K562 (cell line): ENCODE data around the gene SLFN5. TPM values are rescaled to one million over a fixed set of nuclear protein-coding genes. Genes with fewer than 3 reads are reported as not detected.

Experiments
- ATAC-seq: fragments of 200-7000 bp; cut with Tn5 transposase; 3 replicates; pipeline ENCODE4 v1.9.1; 2020; ENCODE audit warnings: moderate library complexity
- BruUV-seq: library from RNA; stranded (reverse); fragments of 400-500 nt; replicated peaks from 2 replicates; lab custom pipeline; 2021; lab: Mats Ljungman, UMichigan
- CTCF ChIA-PET: fragments of 300-600 bp; formaldehyde crosslinking; extraction: SDS; loops from one replicate; lab custom pipeline; 2021; ENCODE audit warnings: low intra/inter-chr PET ratio; lab: Yijun Ruan, JAX
- POLR2A ChIA-PET: fragments of 300-600, 350-650 bp; sonication (Branson Sonifier 250); formaldehyde crosslinking; extraction: SDS; loops from one replicate; lab custom pipeline; 2021; ENCODE audit warnings: antibody characterized with exemption, inconsistent platforms; lab: Yijun Ruan, JAX
- DNase-seq, 4 experiments: peaks; one replicate each; pipeline versions ENCODE4 v3.0.0 to v3.0.0-alpha.2; 2011 to 2018; ENCODE audit warnings: low spot score in 3 of 4, mixed read lengths in 3 of 4; ENCODE audit errors: extremely low read depth in 1 of 4
- FAIRE-seq: peaks from 2 replicates; lab custom pipeline; 2011; peaks lifted over from hg19 to GRCh38; lab: Jason Lieb, UNC
- H2AFZ ChIP-seq: 2 replicates; pipeline ENCODE4 v1.6.0; 2011; ENCODE audit warnings: low read depth, low read length, control low read depth, inconsistent platforms
- H3K27ac ChIP-seq: fragments of 200-600 bp; 3 replicates; pipeline ENCODE4 v1.8.0; 2011; ENCODE audit warnings: low read depth, mild to moderate bottlenecking, control low read depth, inconsistent platforms, low read length, moderate library complexity, mixed read lengths; ENCODE audit errors: extremely low read depth
- H3K27me3 ChIP-seq, 2 experiments: fragments of 300-600 bp in 1 of 2; 2 replicates in 1 of 2; 3 replicates in 1 of 2; pipeline versions ENCODE4 v1.6.0 to v1.8.0; 2011; ENCODE audit warnings: inconsistent platforms in 2 of 2, low read length in 2 of 2, mild to moderate bottlenecking in 1 of 2, mixed read lengths in 1 of 2, moderate library complexity in 1 of 2; ENCODE audit not compliant: control insufficient read depth in 2 of 2, insufficient read depth in 2 of 2
- H3K36me3 ChIP-seq: fragments of 300-600 bp; 3 replicates; pipeline ENCODE4 v1.8.0; 2011; ENCODE audit warnings: mild to moderate bottlenecking, low read length, inconsistent platforms; ENCODE audit not compliant: control insufficient read depth, insufficient read depth
- H3K4me1 ChIP-seq, 2 experiments: fragments of 200-600 bp in 1 of 2; replicated peaks in 1 of 2; 2 replicates in 1 of 2; 3 replicates in 1 of 2; pipeline versions ENCODE4 v1.5.1 to v1.8.0; 2011; ENCODE audit warnings: inconsistent platforms in 2 of 2, low read length in 2 of 2, mild to moderate bottlenecking in 1 of 2, mixed read lengths in 1 of 2, moderate library complexity in 1 of 2; ENCODE audit not compliant: control insufficient read depth in 2 of 2, insufficient read depth in 2 of 2
- H3K4me2 ChIP-seq: 2 replicates; pipeline ENCODE4 v1.6.1; 2011; ENCODE audit warnings: low read length, control low read depth, inconsistent platforms, mixed read lengths; ENCODE audit not compliant: insufficient read depth
- H3K4me3 ChIP-seq: fragments of 200-600 bp; sonication (generic), shearing (Covaris generic); 2 replicates; pipeline ENCODE4 v1.5.1; 2016; ENCODE audit warnings: control low read depth, inconsistent platforms
- H3K79me2 ChIP-seq: fragments of 200-600 bp; 3 replicates; pipeline ENCODE4 v1.8.0; 2011; ENCODE audit warnings: low read length, inconsistent platforms; ENCODE audit not compliant: control insufficient read depth, insufficient read depth
- H3K9ac ChIP-seq, 2 experiments: 2 replicates each; pipeline versions ENCODE4 v1.6.0 to v1.6.1; 2011; ENCODE audit warnings: low read depth in 2 of 2, low read length in 2 of 2, control low read depth in 1 of 2, inconsistent platforms in 1 of 2, mild to moderate bottlenecking in 1 of 2, mixed read lengths in 1 of 2; ENCODE audit not compliant: insufficient read depth in 1 of 2
- H3K9me1 ChIP-seq: one replicate; pipeline ENCODE4 v1.6.0; 2011; ENCODE audit warnings: inconsistent platforms, mild to moderate bottlenecking, low read length, moderate library complexity; ENCODE audit not compliant: control insufficient read depth, insufficient read depth
- H3K9me3 ChIP-seq: replicated peaks from 2 replicates; pipeline ENCODE4 v1.5.1; 2011; ENCODE audit warnings: low read depth, low read length, inconsistent platforms; ENCODE audit not compliant: control insufficient read depth, insufficient read depth
- H4K20me1 ChIP-seq: replicated peaks from 2 replicates; pipeline ENCODE4 v1.6.1; 2011; ENCODE audit warnings: low read length, inconsistent platforms, mixed read lengths; ENCODE audit not compliant: control insufficient read depth, insufficient read depth
- HNRNPUL1 ChIP-seq: fragments of 200-400 bp; formaldehyde crosslinking; IDR thresholded peaks from 2 replicates; pipeline ENCODE4 v1.6.1; 2017; ENCODE audit warnings: low read length
- KDM5B ChIP-seq: fragments of 200-600 bp; sonication (generic); IDR thresholded peaks from 2 replicates; pipeline ENCODE4 v1.6.1; 2012; ENCODE audit warnings: low read depth, mild to moderate bottlenecking, moderate library complexity, low read length, control low read depth, inconsistent platforms; ENCODE audit not compliant: insufficient replicate concordance
- NFATC3 ChIP-seq: fragments of 450-650 bp; IDR thresholded peaks from 2 replicates; pipeline ENCODE4 v1.6.1; 2017; ENCODE audit warnings: mild to moderate bottlenecking
- PBX2 ChIP-seq, 2 experiments: IDR thresholded peaks in 1 of 2; conservative IDR thresholded peaks in 1 of 2; 2 replicates each; pipeline ENCODE4 v1.6.1; 2016; ENCODE audit warnings: low read depth in 2 of 2, mild to moderate bottlenecking in 1 of 2, missing compliant biosample characterization in 1 of 2, missing genetic modification characterization in 1 of 2, moderate library complexity in 1 of 2
- PPARD ChIP-seq: fragments of 250-450 bp; sonication (Bioruptor Pico); IDR thresholded peaks from 2 replicates; pipeline ENCODE4 v1.8.0; 2022; ENCODE audit warnings: inconsistent platforms, mild to moderate bottlenecking, moderate library complexity
- SIN3B ChIP-seq: fragments of 450-650 bp; IDR thresholded peaks from 2 replicates; pipeline ENCODE4 v1.6.1; 2017; ENCODE audit warnings: low read depth, mild to moderate bottlenecking, moderate library complexity
- TOE1 ChIP-seq, 2 experiments: fragments of 450-650 bp in 1 of 2; sonication (generic) in 1 of 2; formaldehyde crosslinking in 1 of 2; IDR thresholded peaks; 2 replicates each; pipeline versions ENCODE4 v1.7.1 to v1.8.0; 2016 to 2022; ENCODE audit warnings: borderline replicate concordance in 2 of 2, mild to moderate bottlenecking in 2 of 2, antibody characterized with exemption in 1 of 2, inconsistent platforms in 1 of 2, low read depth in 1 of 2, missing genetic modification reagents in 1 of 2, moderate library complexity in 1 of 2
- ZNF407 ChIP-seq: fragments of 450-650 bp; IDR thresholded peaks from 2 replicates; pipeline ENCODE4 v1.6.1; 2016; ENCODE audit warnings: low read depth
- ZNF766 ChIP-seq: fragments of 200-800 bp; sonication (Bioruptor generic); conservative IDR thresholded peaks from 2 replicates; pipeline ENCODE4 v1.6.1; 2016; ENCODE audit warnings: missing genetic modification characterization, missing compliant biosample characterization
- WGBS: fragments of 100-300 bp; shearing (Covaris generic); methylation state at CpG from one replicate; pipeline ENCODE4 v1.1.6; 2016; ENCODE audit warnings: low coverage, mixed read lengths; ENCODE audit not compliant: insufficient coverage; ENCODE audit errors: missing lambda C conversion rate; 5-methylcytosine and 5-hydroxymethylcytosine counted together
- in situ Hi-C: fragments of 300-500 bp; cut with MboI; formaldehyde crosslinking; loops from 4 replicates; pipeline ENCODE4 v1.15.0; 2018; ENCODE audit warnings: inconsistent platforms, mixed read lengths
- intact Hi-C: fragments of 100-400 bp; cut with micrococcal nuclease; formaldehyde crosslinking; loops from 2 replicates; pipeline ENCODE4 v1.14.2; 2022
- polyA plus RNA-seq, 8 experiments: library from polyadenylated mRNA; depleted of rRNA in 4 of 8; stranded (reverse) in 5 of 8; unstranded in 3 of 8; fragments of >200 nt; fragmentation: Nextera tagmentation in 2 of 8; fragmentation: Illumina TruSeq in 1 of 8; extraction: Ambion mirVana in 2 of 8; extraction: Trizol in 1 of 8; gene quantifications; 2 replicates each; pipeline versions ENCODE4 v1.2.1 to v1.2.3, GENCODE V29; 2011 to 2014; ENCODE audit warnings: inconsistent platforms in 1 of 8, missing spikeins in 1 of 8
- total RNA-seq, 7 experiments: library from RNA; depleted of rRNA in 6 of 7; stranded (reverse); fragments of >200 nt in 6 of 7; fragmentation: Illumina TruSeq in 2 of 7; extraction: Trizol in 2 of 7; gene quantifications; 2 replicates each; pipeline versions ENCODE4 v1.2.1 to v1.2.3, GENCODE V29; 2011 to 2021; ENCODE audit warnings: low replicate concordance in 1 of 7

SLFN5 gene
- total and polyA plus RNA-seq, 9 of the 15 experiments (the other 6 are each of a cell fraction or from before 2014, with no cell fraction given) = under 0.01 to 0.18 (median 0.04) TPM; not detected in 1

GRCh38 chr17:35236821-35237220, 6.1 kb upstream of the SLFN5 start:
- no peak for TF ChIP-seq ZNF407
- no peak for TF ChIP-seq ZNF766 (CRISPR knock-in tag)
- no peak for TF ChIP-seq HNRNPUL1
- no peak for TF ChIP-seq KDM5B
- no peak for TF ChIP-seq NFATC3
- TF ChIP-seq PBX2 (CRISPR knock-in tag; IDR thresholded peaks at IDR 0.05; ENCODE audit: low read depth) = no peak
- no peak for TF ChIP-seq PBX2 (tag; conservative IDR thresholded peaks at IDR 0.05; ENCODE audit: low read depth)
- no peak for TF ChIP-seq PPARD (CRISPR knock-in tag)
- TF ChIP-seq SIN3B = no peak
- no peak for TF ChIP-seq TOE1 (IDR thresholded peaks at IDR 0.05; ENCODE audit: borderline replicate concordance)
- TF ChIP-seq TOE1 (CRISPR knock-in tag; IDR thresholded peaks at IDR 0.05; ENCODE audit: borderline replicate concordance, low read depth) = no peak
- Histone ChIP-seq H3K27ac (no peak overlapping the region), H3K79me2 (no peaks in the 10 kb centered on the region), H3K9me3 (no peaks in the 10 kb centered on the region), H3K9ac (no peak overlapping the region), H3K36me3 (no peaks in the 10 kb centered on the region), H3K9me1 (no peaks in the 10 kb centered on the region), H4K20me1 (no peaks in the 10 kb centered on the region), H3K4me1 (no peaks in the 10 kb centered on the region), H3K27me3 (peaks cover 0 to 7% of the 10 kb centered on the region in 2 experiments; a peak in 2 of 5 replicates), H3K4me3 (no peak overlapping the region), H3K4me2 (no peak overlapping the region), H2AFZ (no peak overlapping the region)
- CTCF ChIA-PET = no interaction called here
- DNase-seq = no peak
- in situ Hi-C loops (no loop called here), intact Hi-C loops (no loop called here)
- POLR2A ChIA-PET = interaction anchor here (0.5 kb wide), 1 partner anchor 818 kb away, joined by 3 read pairs; no protein-coding TSS in a partner anchor
- no peak for ATAC-seq
- FAIRE-seq = no peak
- WGBS = 0% methylated on average over 5 of the region's 5 CpGs
- no TSS peak for BruUV-seq
